Activated B cell treated with CpG ODN at 0.5 μM for 24 hours (primary cell): ENCODE measurements around the gene FAM83B. TPM values are rescaled to one million over a fixed set of nuclear protein-coding genes. Genes with fewer than 3 reads are reported as not detected.

Experiments
- ATAC-seq: fragments of 200-7000 bp; cut with Tn5 transposase; one replicate; pipeline ENCODE4 v1.10.0; 2021; ENCODE audit warnings: low read depth, mild to moderate bottlenecking, moderate library complexity
- CTCF ChIA-PET: fragments of 350-600 bp; sonication (Branson Sonifier 250); formaldehyde crosslinking; loops from one replicate; lab custom pipeline; 2021; ENCODE audit warnings: antibody characterized with exemption; lab: Charles Lee
- POLR2A ChIA-PET: fragments of 350-600 bp; sonication (Branson Sonifier 250); formaldehyde crosslinking; loops from one replicate; lab custom pipeline; 2021; ENCODE audit warnings: antibody characterized with exemption; lab: Charles Lee
- DNase-seq: peaks from one replicate; pipeline ENCODE4 v3.0.0; 2022
- H3K27ac Mint-ChIP-seq: one replicate; pipeline ENCODE4 v1.8.0; 2020; ENCODE audit warnings: mixed read lengths
- H3K27me3 Mint-ChIP-seq: one replicate; pipeline ENCODE4 v1.8.0; 2021; ENCODE audit warnings: mixed read lengths
- H3K36me3 Mint-ChIP-seq: one replicate; pipeline ENCODE4 v1.8.0; 2021; ENCODE audit warnings: low read depth, mixed read lengths
- H3K4me1 Mint-ChIP-seq: one replicate; pipeline ENCODE4 v1.8.0; 2021; ENCODE audit warnings: mixed read lengths
- H3K4me3 Mint-ChIP-seq: one replicate; pipeline ENCODE4 v1.8.0; 2020; ENCODE audit warnings: mild to moderate bottlenecking, mixed read lengths
- H3K9me3 Mint-ChIP-seq: one replicate; pipeline ENCODE4 v1.8.0; 2020; ENCODE audit warnings: mixed read lengths
- intact Hi-C: fragments of 100-400 bp; cut with micrococcal nuclease; formaldehyde crosslinking; loops from one replicate; pipeline ENCODE4 v1.15.1; 2024
- total RNA-seq: library from RNA; stranded (reverse); gene quantifications from 2 replicates; pipeline ENCODE4 v1.2.3, GENCODE V29; 2022
- TF ChIP-seq, protein P1 (sequence below): fragments of 200-600 bp; IDR thresholded peaks from one replicate; pipeline ENCODE4 v1.8.0; 2022; ENCODE audit warnings: antibody characterized with exemption, mild to moderate bottlenecking

Gene FAM83B
- total RNA-seq, 1 donor from 2014 or later: not detected

DNA sequence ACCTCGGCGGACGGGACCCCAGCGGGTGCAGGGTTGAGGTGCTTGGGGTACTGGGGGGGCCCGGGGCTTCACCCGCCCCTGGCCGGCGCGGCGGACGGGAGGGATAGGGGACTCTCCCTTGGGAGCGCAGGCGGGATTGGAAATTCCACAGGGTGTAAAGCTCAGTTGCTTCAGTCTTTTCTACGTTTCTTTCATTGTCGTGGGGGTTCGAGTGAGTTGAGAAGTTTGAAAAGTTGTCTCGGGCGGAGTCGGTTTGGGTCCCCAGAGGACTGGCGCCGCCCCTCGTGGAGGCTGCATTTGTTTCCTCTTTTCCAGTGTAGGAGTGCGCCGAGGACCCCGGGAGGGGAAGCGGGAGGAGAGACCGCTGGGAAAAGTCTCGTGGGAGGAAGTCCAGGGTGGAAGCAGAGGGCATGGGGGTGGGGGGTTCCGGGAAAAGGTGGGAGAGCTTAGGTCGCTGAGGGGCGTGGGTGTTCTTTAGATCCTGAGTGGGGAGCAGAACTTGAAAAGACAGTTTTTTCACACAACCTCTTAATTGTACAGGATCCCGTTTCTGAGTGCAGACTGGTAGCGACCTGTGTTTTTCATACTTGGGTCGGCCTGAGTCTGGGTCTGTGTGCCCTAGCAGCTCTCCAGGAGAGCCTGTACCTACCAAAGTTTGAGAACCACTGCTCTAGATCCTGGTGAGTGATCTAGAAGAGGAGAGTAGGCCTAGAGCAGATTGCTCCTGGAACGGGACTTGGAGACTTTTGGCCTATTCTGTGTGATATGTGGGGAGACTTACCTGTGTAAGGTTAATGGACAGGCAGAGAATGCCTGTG is 495 bp downstream of the FAM83B start:
- no peaks in the 10 kb centered on the region for H3K36me3 Mint-ChIP-seq
- no peak overlapping the region for H3K27ac Mint-ChIP-seq
- peaks cover 7% of the 10 kb centered on the region for H3K9me3 Mint-ChIP-seq
- intact Hi-C loops: no loop called here
- TF ChIP-seq, protein P1, sequence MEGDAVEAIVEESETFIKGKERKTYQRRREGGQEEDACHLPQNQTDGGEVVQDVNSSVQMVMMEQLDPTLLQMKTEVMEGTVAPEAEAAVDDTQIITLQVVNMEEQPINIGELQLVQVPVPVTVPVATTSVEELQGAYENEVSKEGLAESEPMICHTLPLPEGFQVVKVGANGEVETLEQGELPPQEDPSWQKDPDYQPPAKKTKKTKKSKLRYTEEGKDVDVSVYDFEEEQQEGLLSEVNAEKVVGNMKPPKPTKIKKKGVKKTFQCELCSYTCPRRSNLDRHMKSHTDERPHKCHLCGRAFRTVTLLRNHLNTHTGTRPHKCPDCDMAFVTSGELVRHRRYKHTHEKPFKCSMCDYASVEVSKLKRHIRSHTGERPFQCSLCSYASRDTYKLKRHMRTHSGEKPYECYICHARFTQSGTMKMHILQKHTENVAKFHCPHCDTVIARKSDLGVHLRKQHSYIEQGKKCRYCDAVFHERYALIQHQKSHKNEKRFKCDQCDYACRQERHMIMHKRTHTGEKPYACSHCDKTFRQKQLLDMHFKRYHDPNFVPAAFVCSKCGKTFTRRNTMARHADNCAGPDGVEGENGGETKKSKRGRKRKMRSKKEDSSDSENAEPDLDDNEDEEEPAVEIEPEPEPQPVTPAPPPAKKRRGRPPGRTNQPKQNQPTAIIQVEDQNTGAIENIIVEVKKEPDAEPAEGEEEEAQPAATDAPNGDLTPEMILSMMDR: no peak
- ChIA-PET CTCF (no interaction called here), POLR2A (no interaction called here)
- DNase-seq: no peak
- no peak overlapping the region for H3K4me3 Mint-ChIP-seq
- H3K27me3 Mint-ChIP-seq: peaks cover 8% of the 10 kb centered on the region
- no peaks in the 10 kb centered on the region for H3K4me1 Mint-ChIP-seq
- no peak for ATAC-seq

DNA sequence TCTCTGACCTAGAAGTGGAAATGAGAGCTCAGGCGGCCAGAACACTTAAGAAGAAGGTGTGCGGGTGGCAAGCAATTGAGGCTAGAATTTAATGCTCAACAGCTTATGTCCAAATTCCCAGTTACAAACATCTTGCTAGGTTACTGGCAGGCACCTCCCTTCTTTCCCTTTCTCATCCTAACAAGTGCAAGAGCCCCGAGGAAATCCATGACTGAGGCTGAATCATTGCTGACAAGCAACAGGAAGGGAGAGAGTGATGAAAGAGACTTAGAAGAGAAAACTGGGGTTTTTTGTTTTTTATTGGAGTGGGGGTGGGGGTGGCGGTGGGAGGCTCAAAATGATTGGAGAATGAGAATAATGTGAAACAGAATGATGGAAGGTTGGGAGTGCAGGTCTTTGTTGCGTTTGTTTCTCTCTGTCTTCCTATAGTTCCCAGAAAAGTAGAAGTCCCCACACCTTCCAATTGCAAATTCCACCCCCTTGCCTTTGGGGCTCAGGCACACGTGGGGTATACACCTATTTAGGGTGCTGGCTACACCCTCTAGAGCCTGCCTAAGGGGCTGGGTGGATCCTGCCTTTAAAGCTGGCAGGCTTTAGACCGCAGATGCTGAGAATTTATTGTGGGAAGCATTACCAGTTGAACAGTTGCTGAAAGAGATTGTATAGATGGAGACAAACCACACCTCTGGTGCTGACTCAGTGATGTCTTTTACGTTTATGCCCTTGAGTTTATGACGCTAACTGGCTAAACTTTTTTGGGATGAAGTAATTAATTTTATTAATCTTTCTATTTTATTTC is 1.4 kb downstream of the FAM83B start:
- Mint-ChIP-seq H3K27ac (no peak overlapping the region), H3K36me3 (no peaks in the 10 kb centered on the region), H3K4me3 (no peak overlapping the region), H3K9me3 (peaks cover 12% of the 10 kb centered on the region), H3K27me3 (peaks cover 8% of the 10 kb centered on the region), H3K4me1 (no peaks in the 10 kb centered on the region)
- DNase-seq: no peak
- ATAC-seq: no peak
- TF ChIP-seq, protein P1: no peak
- ChIA-PET POLR2A (no interaction called here), CTCF (no interaction called here)
- intact Hi-C loops: no loop called here

DNA sequence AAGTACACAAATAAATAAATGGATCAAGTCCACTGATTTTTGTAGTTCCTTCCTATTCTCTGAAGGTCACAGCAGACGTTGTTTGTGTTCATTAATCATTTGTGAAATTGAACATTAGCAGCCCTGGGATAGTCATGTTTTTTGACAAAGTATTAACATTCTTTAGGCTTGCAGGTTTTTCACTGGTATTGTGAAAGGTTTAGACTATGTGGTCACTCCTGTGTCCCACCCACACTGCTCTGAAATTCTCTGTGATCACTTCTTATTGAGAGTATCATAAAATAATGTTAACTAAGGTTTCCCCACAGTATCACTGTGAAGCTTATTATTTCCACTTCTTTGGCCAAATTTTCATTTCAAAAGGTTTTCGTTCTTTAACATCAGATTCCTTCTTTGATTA is 3.5 kb downstream of the FAM83B start:
- POLR2A ChIA-PET: no interaction called here

DNA sequence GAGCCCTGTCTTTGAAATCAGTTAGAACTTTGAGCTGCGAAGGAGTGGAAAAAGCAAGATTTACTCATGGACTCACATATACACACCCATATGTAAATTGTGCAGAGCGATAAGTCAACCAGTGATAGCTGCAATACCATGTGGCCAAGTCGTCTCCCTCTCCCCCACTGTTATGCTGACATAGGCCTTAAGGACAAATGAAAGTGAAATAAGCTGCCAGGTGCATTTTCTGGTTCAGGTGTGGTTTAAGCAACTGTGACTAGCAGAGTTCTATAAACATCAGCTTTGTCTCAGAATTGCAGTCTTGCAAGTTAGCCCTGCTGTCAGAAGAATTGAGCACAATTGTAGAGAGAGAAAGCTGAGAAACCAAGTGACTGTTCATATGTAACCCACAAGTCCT is 9.6 kb downstream of the FAM83B start:
- POLR2A ChIA-PET: no interaction called here
- Mint-ChIP-seq H3K9me3 (peaks cover 13% of the 10 kb centered on the region), H3K27me3 (no peaks in the 10 kb centered on the region), H3K4me3 (no peak overlapping the region), H3K27ac (no peak overlapping the region), H3K36me3 (no peaks in the 10 kb centered on the region), H3K4me1 (no peaks in the 10 kb centered on the region)
- TF ChIP-seq, protein P1: no peak
- CTCF ChIA-PET: no interaction called here
- DNase-seq: no peak
- no peak for ATAC-seq
- intact Hi-C loops: no loop called here

More for the DNA sequence above, 3.5 kb downstream of the FAM83B start:
- CTCF ChIA-PET: no interaction called here
- H3K4me1 Mint-ChIP-seq: no peaks in the 10 kb centered on the region
- TF ChIP-seq, protein P1: no peak
- no peaks in the 10 kb centered on the region for H3K36me3 Mint-ChIP-seq
- DNase-seq: no peak
- H3K27ac Mint-ChIP-seq: no peak overlapping the region
- no peak for ATAC-seq
- H3K9me3 Mint-ChIP-seq: peaks cover 14% of the 10 kb centered on the region
- peaks cover 8% of the 10 kb centered on the region for H3K27me3 Mint-ChIP-seq
- intact Hi-C loops: no loop called here
- H3K4me3 Mint-ChIP-seq: no peak overlapping the region

GRCh38 chr6:54860132-54860531 is 13.6 kb downstream of the FAM83B start:
- POLR2A ChIA-PET: no interaction called here
- no peak overlapping the region for H3K27ac Mint-ChIP-seq
- H3K36me3 Mint-ChIP-seq: no peaks in the 10 kb centered on the region
- peaks cover 8% of the 10 kb centered on the region for H3K9me3 Mint-ChIP-seq
- no peak overlapping the region for H3K4me3 Mint-ChIP-seq
- DNase-seq: no peak
- intact Hi-C loops: no loop called here
- no peak for ATAC-seq
- no peaks in the 10 kb centered on the region for H3K4me1 Mint-ChIP-seq
- CTCF ChIA-PET: no interaction called here
- no peaks in the 10 kb centered on the region for H3K27me3 Mint-ChIP-seq
- TF ChIP-seq, protein P1: no peak
